Gastrocnemius medialis (tissue), 4 donors: ENCODE results near the gene TOPAZ1.

ENCODE experiments used
- CTCF ChIP-seq, 5 experiments: fragments of 450-650 bp in 3 of 5; fragments of 200-600 bp in 2 of 5; sonication (generic) in 2 of 5; IDR thresholded peaks in 4 of 5; conservative IDR thresholded peaks in 1 of 5; 1 replicate in 4 of 5; 2 replicates in 1 of 5; pipeline ENCODE4 v1.5.1; 2016 to 2019; ENCODE audit warnings: antibody characterized with exemption in 5 of 5, mild to moderate bottlenecking in 3 of 5, moderate library complexity in 3 of 5
- POLR2A ChIP-seq, 2 donors: fragments of 450-650 bp; IDR thresholded peaks; one replicate each; pipeline ENCODE4 v1.6.1; 2017; ENCODE audit warnings: antibody characterized with exemption in 2 of 2, mild to moderate bottlenecking in 2 of 2, moderate library complexity in 2 of 2

GRCh38 chr3:44355362-44356033, 113.8 kb downstream of the TOPAZ1 start:
- TF ChIP-seq CTCF (IDR thresholded peaks at IDR 0.05 in 4 of 5, conservative IDR thresholded peaks at IDR 0.05 in 1 of 5), result no peak
- TF ChIP-seq POLR2A (IDR thresholded peaks at IDR 0.05), result no peak
